Measurements from ENCODE around the gene PYCR2.

PYCR2 gene

GRCh38 chr1:225919906-225920305 lies 4.1 kb downstream of the PYCR2 start:
- no peak for DNase-seq (ENCODE audit: low read depth in 2 of 2)

GRCh38 chr1:225918280-225918679 lies 5.8 kb downstream of the PYCR2 start:
- DNase-seq (ENCODE audit: low read depth in 2 of 2) = no peak

- no peak for DNase-seq (ENCODE audit: low read depth in 2 of 2)
Observed at GRCh38 chr1:225917536-225917935, 6.5 kb downstream of the PYCR2 start.

- no peak for DNase-seq (ENCODE audit: low read depth in 2 of 2)
Observed at GRCh38 chr1:225917101-225917500, 6.9 kb downstream of the PYCR2 start.

GRCh38 chr1:225915538-225915991 lies 8.5 kb downstream of the PYCR2 start:
- no peak for DNase-seq (ENCODE audit: low read depth in 2 of 2)

- DNase-seq (ENCODE audit: low read depth in 2 of 2) = no peak
Observed at GRCh38 chr1:225914947-225915346, 9.1 kb downstream of the PYCR2 start.

- DNase-seq (ENCODE audit: low read depth in 2 of 2) = no peak
Observed at GRCh38 chr1:225914391-225914790, 9.7 kb downstream of the PYCR2 start.

GRCh38 chr1:225911191-225912130 lies 12.6 kb downstream of the PYCR2 start:
- peak; percentile 59 to 66 for DNase-seq (ENCODE audit: low read depth in 2 of 2)

- no peak for DNase-seq (ENCODE audit: low read depth in 2 of 2)
Observed at GRCh38 chr1:225909477-225909876, 14.6 kb downstream of the PYCR2 start.

- DNase-seq (ENCODE audit: low read depth in 2 of 2) = no peak
Observed at GRCh38 chr1:225908773-225909172, 15.3 kb downstream of the PYCR2 start.

GRCh38 chr1:225908013-225908640 lies 15.9 kb downstream of the PYCR2 start:
- no peak for DNase-seq (ENCODE audit: low read depth in 2 of 2)

- DNase-seq (ENCODE audit: low read depth in 2 of 2) = no peak
Observed at GRCh38 chr1:225907341-225907740, 16.7 kb downstream of the PYCR2 start.

- no peak for DNase-seq (ENCODE audit: low read depth in 2 of 2)
Observed at GRCh38 chr1:225906467-225906866, 17.6 kb downstream of the PYCR2 start.

- DNase-seq (ENCODE audit: low read depth in 2 of 2) = no peak
Observed at GRCh38 chr1:225903623-225904022, 20.4 kb downstream of the PYCR2 start.

GRCh38 chr1:225899044-225899925 lies 24.8 kb downstream of the PYCR2 start:
- DNase-seq (ENCODE audit: low read depth in 2 of 2) = no peak

GRCh38 chr1:225897595-225898514 lies 26.2 kb downstream of the PYCR2 start:
- DNase-seq (ENCODE audit: low read depth in 2 of 2) = no peak

- no peak for DNase-seq (ENCODE audit: low read depth in 2 of 2)
Observed at GRCh38 chr1:225896937-225897549, 27.0 kb downstream of the PYCR2 start.

- no peak for DNase-seq (ENCODE audit: low read depth in 2 of 2)
Observed at GRCh38 chr1:225896494-225896893, 27.6 kb downstream of the PYCR2 start.

GRCh38 chr1:225892307-225892706 lies 31.7 kb downstream of the PYCR2 start:
- no peak for DNase-seq (ENCODE audit: low read depth in 2 of 2)

- no peak for DNase-seq (ENCODE audit: low read depth in 2 of 2)
Observed at GRCh38 chr1:225891229-225891972, 32.6 kb downstream of the PYCR2 start.

Data from stimulated activated CD4-positive, alpha-beta T cell treated with anti-CD3 and anti-CD28 coated beads, Interleukin-4, amount 100 ng/mL, for 48 hours (primary cell).